ENCODE results near the gene ERICH4. TPM values are rescaled to one million over a fixed set of nuclear protein-coding genes. Genes with fewer than 3 reads are reported as not detected.

The ERICH4 gene
- polyA plus RNA-seq, 2 donors: not detected

GRCh38 chr19:41441321-41441945, 1.5 kb upstream of the ERICH4 start:
- H3K27ac ChIP-seq (ENCODE audit: low read depth in 2 of 2, low read length in 1 of 2): peak overlapping the region in 1 of 2 donors; percentile 77
- H3K36me3 ChIP-seq (ENCODE audit: control insufficient read depth in 2 of 2, insufficient read depth in 2 of 2, low read length in 1 of 2): peaks cover 0 to 2% of the 10 kb centered on the region in 2 donors
- no peak overlapping the region for H3K4me3 ChIP-seq (ENCODE audit: low read depth in 1 of 2, low read length in 2 of 2)
- 70 to 75% methylated on average over 15 of the region's 15 CpGs for WGBS, 2 donors
- peaks cover 3 to 9% of the 10 kb centered on the region in 2 donors for H3K4me1 ChIP-seq (ENCODE audit: control insufficient read depth in 2 of 2, insufficient read depth in 2 of 2, low read length in 1 of 2)
- H3K27me3 ChIP-seq (ENCODE audit: control insufficient read depth in 1 of 2, insufficient read depth in 2 of 2, low read length in 2 of 2): no peaks in the 10 kb centered on the region
- H3K9me3 ChIP-seq (ENCODE audit: control insufficient read depth in 2 of 2, insufficient read depth in 1 of 2, low read depth in 1 of 2, low read length in 1 of 2): no peaks in the 10 kb centered on the region

- no peak overlapping the region for H3K27ac ChIP-seq (ENCODE audit: low read depth in 2 of 2, low read length in 1 of 2)
- H3K36me3 ChIP-seq (ENCODE audit: control insufficient read depth in 2 of 2, insufficient read depth in 2 of 2, low read length in 1 of 2): no peaks in the 10 kb centered on the region
- 67 to 72% methylated on average over 6 of the region's 6 CpGs for WGBS, 2 donors
- no peak overlapping the region for H3K4me3 ChIP-seq (ENCODE audit: low read depth in 1 of 2, low read length in 2 of 2)
- no peaks in the 10 kb centered on the region for H3K9me3 ChIP-seq (ENCODE audit: control insufficient read depth in 2 of 2, insufficient read depth in 1 of 2, low read depth in 1 of 2, low read length in 1 of 2)
- H3K27me3 ChIP-seq (ENCODE audit: control insufficient read depth in 1 of 2, insufficient read depth in 2 of 2, low read length in 2 of 2): no peaks in the 10 kb centered on the region
- peaks cover 3 to 6% of the 10 kb centered on the region in 2 donors for H3K4me1 ChIP-seq (ENCODE audit: control insufficient read depth in 2 of 2, insufficient read depth in 2 of 2, low read length in 1 of 2)
Measured at GRCh38 chr19:41443813-41444455, 978 bp downstream of the ERICH4 start.

DNA sequence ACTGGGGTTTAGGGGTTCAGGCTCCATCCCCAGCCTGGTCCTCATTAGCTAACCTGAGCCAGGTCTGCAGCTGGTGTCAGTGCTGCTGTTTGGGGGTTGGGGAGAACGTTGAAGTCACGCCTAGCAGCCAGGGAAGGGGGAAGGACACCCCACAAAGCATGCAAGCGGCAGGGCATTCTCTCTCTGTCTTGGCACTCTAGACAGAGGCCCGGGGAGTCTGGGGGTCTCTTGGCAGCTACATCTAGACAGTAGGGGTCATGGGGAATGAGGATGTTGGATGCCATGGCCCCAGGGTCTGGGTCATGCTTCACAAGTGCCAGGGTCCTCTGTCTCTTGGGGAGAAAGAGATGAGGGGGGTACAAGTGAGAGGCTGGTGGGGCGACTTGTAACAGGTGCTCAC, 2.6 kb downstream of the ERICH4 start:
- H3K27ac ChIP-seq (ENCODE audit: low read depth in 2 of 2, low read length in 1 of 2): no peak overlapping the region
- 63 to 67% methylated on average over 5 of the region's 5 CpGs for WGBS, 2 donors
- no peak overlapping the region for H3K4me3 ChIP-seq (ENCODE audit: low read depth in 1 of 2, low read length in 2 of 2)
- H3K9me3 ChIP-seq (ENCODE audit: control insufficient read depth in 2 of 2, insufficient read depth in 1 of 2, low read depth in 1 of 2, low read length in 1 of 2): no peaks in the 10 kb centered on the region
- H3K27me3 ChIP-seq (ENCODE audit: control insufficient read depth in 1 of 2, insufficient read depth in 2 of 2, low read length in 2 of 2): no peaks in the 10 kb centered on the region
- no peaks in the 10 kb centered on the region for H3K36me3 ChIP-seq (ENCODE audit: control insufficient read depth in 2 of 2, insufficient read depth in 2 of 2, low read length in 1 of 2)
- H3K4me1 ChIP-seq (ENCODE audit: control insufficient read depth in 2 of 2, insufficient read depth in 2 of 2, low read length in 1 of 2): peaks cover 3 to 6% of the 10 kb centered on the region in 2 donors

- Histone ChIP-seq H3K9me3 (ENCODE audit: control insufficient read depth in 2 of 2, insufficient read depth in 1 of 2, low read depth in 1 of 2, low read length in 1 of 2) (no peaks in the 10 kb centered on the region), H3K4me3 (ENCODE audit: low read depth in 1 of 2, low read length in 2 of 2) (no peak overlapping the region), H3K36me3 (ENCODE audit: control insufficient read depth in 2 of 2, insufficient read depth in 2 of 2, low read length in 1 of 2) (no peaks in the 10 kb centered on the region), H3K27ac (ENCODE audit: low read depth in 2 of 2, low read length in 1 of 2) (no peak overlapping the region), H3K4me1 (ENCODE audit: control insufficient read depth in 2 of 2, insufficient read depth in 2 of 2, low read length in 1 of 2) (no peaks in the 10 kb centered on the region), H3K27me3 (ENCODE audit: control insufficient read depth in 1 of 2, insufficient read depth in 2 of 2, low read length in 2 of 2) (no peaks in the 10 kb centered on the region)
- WGBS, 2 donors: 59 to 63% methylated on average over 12 of the region's 12 CpGs
Measured at GRCh38 chr19:41447732-41448332, 4.9 kb downstream of the ERICH4 start.

DNA sequence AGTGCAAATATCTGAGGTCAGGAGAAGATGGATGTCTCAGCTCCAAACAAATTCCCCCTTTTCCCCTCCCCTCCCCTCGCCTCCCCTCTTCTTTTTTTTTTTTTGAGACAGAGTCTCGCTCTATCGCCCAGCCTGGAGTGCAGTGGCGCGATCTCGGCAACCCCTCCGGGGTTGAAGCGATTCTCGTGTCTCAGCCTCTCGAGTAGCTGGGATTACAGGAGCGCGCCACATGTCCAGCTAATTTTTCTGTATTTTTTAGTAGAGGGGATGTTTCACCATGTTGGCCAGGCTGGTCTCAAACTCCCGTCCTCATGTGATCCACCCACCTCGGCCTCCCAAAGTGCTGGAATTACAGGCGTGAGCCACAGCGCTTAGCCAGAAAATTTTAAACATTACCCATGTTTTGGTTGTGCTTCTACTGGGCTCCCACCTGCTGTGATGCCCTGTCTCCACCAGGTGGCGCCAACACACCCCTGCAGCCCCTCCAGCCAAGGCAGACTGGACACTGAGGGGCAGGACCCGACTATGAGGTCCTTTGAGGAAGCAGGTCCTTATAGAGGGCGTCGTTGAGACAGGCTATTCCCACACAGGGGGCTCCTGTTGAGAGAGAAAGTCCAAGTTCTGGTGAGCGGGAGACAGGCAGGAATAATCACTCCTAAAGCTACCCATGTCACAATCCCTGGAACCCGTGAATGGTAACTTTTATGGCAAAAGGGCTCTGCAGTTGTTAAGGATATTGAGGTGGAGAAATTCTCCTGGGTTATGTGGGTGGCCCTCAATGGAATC, 6.3 kb downstream of the ERICH4 start:
- no peaks in the 10 kb centered on the region for H3K9me3 ChIP-seq (ENCODE audit: control insufficient read depth in 2 of 2, insufficient read depth in 1 of 2, low read depth in 1 of 2, low read length in 1 of 2)
- H3K27me3 ChIP-seq (ENCODE audit: control insufficient read depth in 1 of 2, insufficient read depth in 2 of 2, low read length in 2 of 2): no peaks in the 10 kb centered on the region
- no peak overlapping the region for H3K4me3 ChIP-seq (ENCODE audit: low read depth in 1 of 2, low read length in 2 of 2)
- 3 to 4% methylated on average over 22 of the region's 22 CpGs for WGBS, 2 donors
- no peaks in the 10 kb centered on the region for H3K36me3 ChIP-seq (ENCODE audit: control insufficient read depth in 2 of 2, insufficient read depth in 2 of 2, low read length in 1 of 2)
- H3K4me1 ChIP-seq (ENCODE audit: control insufficient read depth in 2 of 2, insufficient read depth in 2 of 2, low read length in 1 of 2): no peaks in the 10 kb centered on the region
- H3K27ac ChIP-seq (ENCODE audit: low read depth in 2 of 2, low read length in 1 of 2): no peak overlapping the region

- no peak overlapping the region for H3K27ac ChIP-seq (ENCODE audit: low read depth in 2 of 2, low read length in 1 of 2)
- H3K27me3 ChIP-seq (ENCODE audit: control insufficient read depth in 1 of 2, insufficient read depth in 2 of 2, low read length in 2 of 2): no peaks in the 10 kb centered on the region
- H3K4me1 ChIP-seq (ENCODE audit: control insufficient read depth in 2 of 2, insufficient read depth in 2 of 2, low read length in 1 of 2): no peaks in the 10 kb centered on the region
- no peak overlapping the region for H3K4me3 ChIP-seq (ENCODE audit: low read depth in 1 of 2, low read length in 2 of 2)
- H3K36me3 ChIP-seq (ENCODE audit: control insufficient read depth in 2 of 2, insufficient read depth in 2 of 2, low read length in 1 of 2): no peaks in the 10 kb centered on the region
- 44 to 50% methylated on average over 3 of the region's 3 CpGs for WGBS, 2 donors
- no peaks in the 10 kb centered on the region for H3K9me3 ChIP-seq (ENCODE audit: control insufficient read depth in 2 of 2, insufficient read depth in 1 of 2, low read depth in 1 of 2, low read length in 1 of 2)
Measured at GRCh38 chr19:41449865-41450178, 6.9 kb downstream of the ERICH4 start.

GRCh38 chr19:41452584-41453275, 9.8 kb downstream of the ERICH4 start:
- no peaks in the 10 kb centered on the region for H3K4me1 ChIP-seq (ENCODE audit: control insufficient read depth in 2 of 2, insufficient read depth in 2 of 2, low read length in 1 of 2)
- 60 to 68% methylated on average over 6 of the region's 6 CpGs for WGBS, 2 donors
- no peaks in the 10 kb centered on the region for H3K36me3 ChIP-seq (ENCODE audit: control insufficient read depth in 2 of 2, insufficient read depth in 2 of 2, low read length in 1 of 2)
- no peak overlapping the region for H3K4me3 ChIP-seq (ENCODE audit: low read depth in 1 of 2, low read length in 2 of 2)
- H3K9me3 ChIP-seq (ENCODE audit: control insufficient read depth in 2 of 2, insufficient read depth in 1 of 2, low read depth in 1 of 2, low read length in 1 of 2): no peaks in the 10 kb centered on the region
- H3K27me3 ChIP-seq (ENCODE audit: control insufficient read depth in 1 of 2, insufficient read depth in 2 of 2, low read length in 2 of 2): no peaks in the 10 kb centered on the region
- no peak overlapping the region for H3K27ac ChIP-seq (ENCODE audit: low read depth in 2 of 2, low read length in 1 of 2)

DNA sequence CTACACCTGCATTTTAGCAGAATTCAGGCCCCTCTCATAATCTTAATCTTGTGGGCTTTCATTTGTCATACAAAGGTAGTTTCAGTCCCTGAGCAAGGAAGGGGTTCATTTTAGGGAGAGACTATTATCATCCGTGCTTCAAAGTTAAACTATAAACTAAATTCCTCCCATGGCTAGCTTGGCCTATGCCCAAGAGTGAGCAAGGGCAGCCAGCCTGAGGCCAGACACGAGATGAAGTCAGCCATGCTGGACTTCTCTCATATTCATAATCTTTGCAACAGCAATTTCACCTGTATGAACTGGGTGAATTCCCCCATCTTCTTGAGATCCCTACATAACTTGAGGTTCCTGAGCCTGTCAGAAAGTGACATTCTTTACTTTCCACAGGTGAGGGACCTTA, 13.0 kb downstream of the ERICH4 start:
- Histone ChIP-seq H3K9me3 (ENCODE audit: control insufficient read depth in 2 of 2, insufficient read depth in 1 of 2, low read depth in 1 of 2, low read length in 1 of 2) (no peaks in the 10 kb centered on the region), H3K4me1 (ENCODE audit: control insufficient read depth in 2 of 2, insufficient read depth in 2 of 2, low read length in 1 of 2) (no peaks in the 10 kb centered on the region), H3K27ac (ENCODE audit: low read depth in 2 of 2, low read length in 1 of 2) (no peak overlapping the region), H3K4me3 (ENCODE audit: low read depth in 1 of 2, low read length in 2 of 2) (no peak overlapping the region), H3K36me3 (ENCODE audit: control insufficient read depth in 2 of 2, insufficient read depth in 2 of 2, low read length in 1 of 2) (no peaks in the 10 kb centered on the region), H3K27me3 (ENCODE audit: control insufficient read depth in 1 of 2, insufficient read depth in 2 of 2, low read length in 2 of 2) (no peaks in the 10 kb centered on the region)
- WGBS, 2 donors: 27 to 34% methylated on average over 2 of the region's 2 CpGs

DNA sequence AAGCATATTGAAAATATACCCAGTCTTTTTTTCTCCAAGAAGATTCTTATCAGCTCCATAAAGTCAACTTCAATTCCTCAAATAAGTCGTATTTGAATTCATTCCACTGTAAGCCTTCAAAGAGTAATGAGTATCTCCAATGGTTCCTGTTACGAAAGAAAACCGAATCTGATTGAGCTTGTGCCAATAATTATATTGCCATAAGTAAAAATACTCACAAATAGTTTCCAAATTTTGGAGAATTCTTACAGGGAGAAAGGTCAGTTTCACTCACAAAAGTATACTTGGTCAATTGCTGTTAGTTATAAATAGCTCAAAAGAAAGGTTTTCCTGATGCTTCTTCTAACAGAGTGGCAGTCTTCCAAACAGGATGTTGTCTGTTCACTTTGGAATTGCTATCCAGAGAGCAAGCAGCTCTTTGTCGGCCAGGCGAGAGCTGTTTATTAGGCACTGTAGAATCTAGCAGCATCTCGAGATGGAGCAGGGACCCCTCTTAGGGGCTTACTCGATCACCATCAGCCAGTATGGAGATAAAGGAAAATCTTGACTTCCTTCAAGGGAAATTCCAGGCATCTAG, 13.5 kb downstream of the ERICH4 start:
- Histone ChIP-seq H3K4me1 (ENCODE audit: control insufficient read depth in 2 of 2, insufficient read depth in 2 of 2, low read length in 1 of 2) (no peaks in the 10 kb centered on the region), H3K9me3 (ENCODE audit: control insufficient read depth in 2 of 2, insufficient read depth in 1 of 2, low read depth in 1 of 2, low read length in 1 of 2) (no peaks in the 10 kb centered on the region), H3K27me3 (ENCODE audit: control insufficient read depth in 1 of 2, insufficient read depth in 2 of 2, low read length in 2 of 2) (no peaks in the 10 kb centered on the region), H3K36me3 (ENCODE audit: control insufficient read depth in 2 of 2, insufficient read depth in 2 of 2, low read length in 1 of 2) (no peaks in the 10 kb centered on the region), H3K27ac (ENCODE audit: low read depth in 2 of 2, low read length in 1 of 2) (no peak overlapping the region), H3K4me3 (ENCODE audit: low read depth in 1 of 2, low read length in 2 of 2) (no peak overlapping the region)
- 38 to 43% methylated on average over 7 of the region's 7 CpGs for WGBS, 2 donors
